GM20000 (cell line): ENCODE results near the gene STAC3.

Source experiments
- DNase-seq: peaks from one replicate; pipeline ENCODE4 v3.0.0; 2012; ENCODE audit warnings: low spot score
- CTCF ChIP-seq: IDR thresholded peaks from 2 replicates; pipeline ENCODE4 v1.5.1; 2012; ENCODE audit warnings: mild to moderate bottlenecking, control low read depth; ENCODE audit errors: extremely low read depth, missing control alignments

STAC3 gene

GRCh38 chr12:57236925-57237595 lies 13.9 kb downstream of the STAC3 start:
- DNase-seq, result peak; percentile 10

GRCh38 chr12:57236201-57236924 lies 14.6 kb downstream of the STAC3 start:
- DNase-seq, result peak; percentile 15
- no peak for TF ChIP-seq CTCF

More at GRCh38 chr12:57236925-57237595, 13.9 kb downstream of the STAC3 start:
- TF ChIP-seq CTCF, result no peak

GRCh38 chr12:57235728-57236131 lies 15.3 kb downstream of the STAC3 start:
- no peak for DNase-seq
- no peak for TF ChIP-seq CTCF

GRCh38 chr12:57235017-57235727 lies 15.8 kb downstream of the STAC3 start:
- no peak for DNase-seq
- no peak for TF ChIP-seq CTCF

GRCh38 chr12:57234571-57235016 lies 16.4 kb downstream of the STAC3 start:
- TF ChIP-seq CTCF, result no peak
- DNase-seq, result no peak

- no peak for TF ChIP-seq CTCF
- DNase-seq, result no peak
Observed at GRCh38 chr12:57234233-57234570, 16.8 kb downstream of the STAC3 start.
